ENCODE results near the gene LAMB4.

Gene LAMB4

DNA sequence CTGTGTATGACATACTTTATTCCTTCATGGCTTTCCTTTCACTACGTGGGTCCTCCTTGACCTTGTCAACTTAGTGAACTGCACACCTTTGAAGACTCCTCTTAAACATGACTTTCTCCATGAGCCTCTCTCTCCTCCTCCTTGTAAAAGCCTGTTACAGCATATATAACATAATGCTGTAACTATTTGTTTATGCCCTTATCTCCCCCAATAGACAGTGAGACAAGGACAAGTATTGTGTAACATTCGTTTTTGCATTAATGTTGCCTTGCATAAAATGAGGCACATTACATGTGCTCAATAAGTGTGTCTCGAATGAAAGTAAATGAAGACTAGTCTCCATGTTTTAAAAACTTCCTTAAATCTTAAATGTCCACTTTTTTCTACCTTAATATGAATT is 122.9 kb downstream of the LAMB4 start:
- Histone ChIP-seq H3K4me1 (ENCODE audit: control insufficient read depth, insufficient read depth, low read length, unreplicated experiment) (peaks cover 9% of the 10 kb centered on the region), H3K4me3 (ENCODE audit: low read depth, low read length) (no peak overlapping the region), H2AFZ (ENCODE audit: low read length, unreplicated experiment) (no peak overlapping the region), H3K79me2 (ENCODE audit: control insufficient read depth, insufficient read depth, low read length, unreplicated experiment) (peaks cover 7% of the 10 kb centered on the region), H3K27ac (ENCODE audit: low read depth, low read length) (no peak overlapping the region), H3K36me3 (ENCODE audit: insufficient read depth, low read length) (no peaks in the 10 kb centered on the region), H3K27me3 (ENCODE audit: insufficient read depth, low read length) (no peaks in the 10 kb centered on the region)

DNA sequence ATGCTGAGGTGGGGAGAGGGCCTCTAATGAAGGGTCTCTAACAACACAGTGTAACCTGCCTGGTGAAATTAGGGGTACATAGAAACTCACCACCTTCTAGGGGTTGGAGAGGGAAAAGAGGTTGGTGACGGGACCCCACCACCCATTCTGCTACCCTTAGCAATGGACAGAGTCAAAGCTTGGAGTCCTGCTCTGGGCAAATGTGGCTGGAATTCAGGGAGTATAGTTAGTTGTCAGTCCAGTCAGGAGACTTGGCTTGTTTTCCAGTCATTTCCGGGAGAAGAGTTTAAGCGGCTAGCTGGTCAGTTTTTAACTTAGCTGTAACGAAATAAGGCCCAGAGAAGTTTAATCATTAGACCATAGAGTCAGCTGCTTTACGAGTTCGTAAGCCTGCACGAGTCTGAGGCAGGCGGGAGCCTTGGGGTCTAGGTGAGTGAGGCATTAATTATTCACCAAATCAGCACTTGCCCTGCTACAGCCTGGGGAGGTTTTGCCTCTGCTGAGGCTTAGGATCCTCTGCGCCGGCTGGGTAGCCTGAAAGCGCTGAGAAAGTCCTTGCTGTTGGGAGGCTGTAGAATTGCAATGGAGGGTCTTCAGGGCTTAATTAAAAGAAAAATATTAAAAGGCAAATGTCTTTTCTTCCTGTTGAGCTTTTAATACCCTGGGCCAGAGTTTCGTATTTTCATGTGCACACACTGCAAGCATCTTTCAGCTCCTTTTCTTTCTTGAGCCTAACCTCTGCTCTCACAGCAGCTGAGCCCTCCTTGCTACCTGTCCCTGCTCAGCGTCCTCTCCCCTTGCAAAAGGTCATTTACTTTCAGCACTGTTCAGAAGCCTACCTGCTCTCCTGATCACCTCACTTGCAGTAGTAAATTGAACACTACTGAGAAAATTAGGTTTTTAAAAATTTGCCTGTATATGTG is 125.7 kb downstream of the LAMB4 start:
- no peak overlapping the region for H2AFZ ChIP-seq (ENCODE audit: low read length, unreplicated experiment)
- peaks cover 11% of the 10 kb centered on the region for H3K4me1 ChIP-seq (ENCODE audit: control insufficient read depth, insufficient read depth, low read length, unreplicated experiment)
- H3K27ac ChIP-seq (ENCODE audit: low read depth, low read length): no peak overlapping the region
- no peak overlapping the region for H3K4me3 ChIP-seq (ENCODE audit: low read depth, low read length)
- no peaks in the 10 kb centered on the region for H3K36me3 ChIP-seq (ENCODE audit: insufficient read depth, low read length)
- peaks cover 33% of the 10 kb centered on the region for H3K79me2 ChIP-seq (ENCODE audit: control insufficient read depth, insufficient read depth, low read length, unreplicated experiment)
- H3K27me3 ChIP-seq (ENCODE audit: insufficient read depth, low read length): no peaks in the 10 kb centered on the region

DNA sequence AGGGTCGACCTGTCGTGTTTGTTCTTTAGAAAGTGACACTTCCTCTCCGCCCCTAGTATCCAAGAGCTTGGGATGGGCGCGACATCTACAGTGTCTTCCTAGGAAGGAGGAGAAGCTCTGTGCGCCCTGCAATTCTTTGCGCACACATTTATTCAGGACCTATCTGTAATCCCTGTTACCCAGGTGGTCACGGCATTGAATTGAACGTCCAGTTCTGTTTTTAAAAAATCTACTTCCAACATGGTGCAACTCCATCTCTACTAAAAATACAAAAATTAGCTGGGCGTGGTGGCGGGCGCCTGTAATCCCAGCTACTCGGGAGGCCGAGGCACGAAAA is 126.6 kb downstream of the LAMB4 start:
- Histone ChIP-seq H3K79me2 (ENCODE audit: control insufficient read depth, insufficient read depth, low read length, unreplicated experiment) (peaks cover 42% of the 10 kb centered on the region), H3K27me3 (ENCODE audit: insufficient read depth, low read length) (no peaks in the 10 kb centered on the region), H3K4me1 (ENCODE audit: control insufficient read depth, insufficient read depth, low read length, unreplicated experiment) (peaks cover 20% of the 10 kb centered on the region), H3K36me3 (ENCODE audit: insufficient read depth, low read length) (no peaks in the 10 kb centered on the region), H2AFZ (ENCODE audit: low read length, unreplicated experiment) (peak overlapping the region; percentile 89), H3K4me3 (ENCODE audit: low read depth, low read length) (peak overlapping the region; percentile 76), H3K27ac (ENCODE audit: low read depth, low read length) (no peak overlapping the region; the same call in 1 of the 2 replicates)

DNA sequence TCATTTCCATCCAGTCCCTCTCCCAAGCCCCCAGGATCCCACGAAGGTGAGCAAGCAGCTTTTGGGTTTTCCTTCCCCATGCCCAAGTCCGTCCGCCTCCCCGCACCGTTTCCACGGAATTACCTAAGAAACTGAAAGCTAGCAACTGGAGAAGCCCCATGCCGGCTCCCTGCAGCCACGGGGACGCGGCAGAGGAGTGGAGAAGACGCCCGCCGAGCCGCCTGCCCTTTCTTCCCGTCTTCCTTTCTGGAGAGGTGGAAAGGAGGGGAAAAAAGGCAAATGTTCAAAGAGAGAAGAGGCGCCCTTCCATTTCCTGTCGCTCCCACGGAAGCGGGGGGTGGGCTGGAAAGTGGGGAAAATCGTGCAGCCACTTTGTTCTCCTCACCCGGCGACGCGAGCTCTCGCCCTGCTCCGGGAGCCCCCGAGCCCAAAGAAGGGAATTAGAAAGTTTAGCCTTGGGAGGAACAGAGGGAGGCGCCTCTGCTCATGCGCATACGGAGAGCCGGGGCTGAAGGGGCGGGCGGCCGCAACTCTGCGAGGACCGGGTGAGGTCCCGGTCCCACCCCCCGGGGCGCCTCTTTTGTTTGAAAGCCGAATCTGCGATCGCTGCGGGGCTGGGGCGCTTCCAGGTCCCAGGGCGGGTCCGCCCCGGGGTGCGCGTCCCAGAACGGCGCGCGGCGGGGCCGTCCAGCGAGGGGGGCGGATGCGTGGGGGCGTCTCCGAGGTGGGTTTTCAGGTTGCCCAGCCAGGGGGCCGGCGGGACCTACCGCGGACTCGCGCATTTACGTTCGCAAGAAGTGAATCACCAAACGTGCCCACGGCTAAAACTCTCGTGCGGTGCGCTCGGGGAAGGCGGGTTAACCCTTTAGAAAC is 127.2 kb downstream of the LAMB4 start, which contains the start of gene LAMB1:
LAMB1 (minus strand) TSS at position 436 of the 873 bp plus-strand sequence; CDS start at position 160, 276 bp downstream.
- Histone ChIP-seq H3K36me3 (ENCODE audit: insufficient read depth, low read length) (peaks cover 3% of the 10 kb centered on the region; the same call in 1 of the 2 replicates), H3K4me1 (ENCODE audit: control insufficient read depth, insufficient read depth, low read length, unreplicated experiment) (peaks cover 26% of the 10 kb centered on the region), H3K4me3 (ENCODE audit: low read depth, low read length) (peak within 1 kb of the TSS; percentile 76), H3K27ac (ENCODE audit: low read depth, low read length) (peak within 1 kb of the TSS; percentile 95), H2AFZ (ENCODE audit: low read length, unreplicated experiment) (peak within 1 kb of the TSS; percentile 89), H3K27me3 (ENCODE audit: insufficient read depth, low read length) (no peaks in the 10 kb centered on the region), H3K79me2 (ENCODE audit: control insufficient read depth, insufficient read depth, low read length, unreplicated experiment) (peaks cover 48% of the 10 kb centered on the region)

DNA sequence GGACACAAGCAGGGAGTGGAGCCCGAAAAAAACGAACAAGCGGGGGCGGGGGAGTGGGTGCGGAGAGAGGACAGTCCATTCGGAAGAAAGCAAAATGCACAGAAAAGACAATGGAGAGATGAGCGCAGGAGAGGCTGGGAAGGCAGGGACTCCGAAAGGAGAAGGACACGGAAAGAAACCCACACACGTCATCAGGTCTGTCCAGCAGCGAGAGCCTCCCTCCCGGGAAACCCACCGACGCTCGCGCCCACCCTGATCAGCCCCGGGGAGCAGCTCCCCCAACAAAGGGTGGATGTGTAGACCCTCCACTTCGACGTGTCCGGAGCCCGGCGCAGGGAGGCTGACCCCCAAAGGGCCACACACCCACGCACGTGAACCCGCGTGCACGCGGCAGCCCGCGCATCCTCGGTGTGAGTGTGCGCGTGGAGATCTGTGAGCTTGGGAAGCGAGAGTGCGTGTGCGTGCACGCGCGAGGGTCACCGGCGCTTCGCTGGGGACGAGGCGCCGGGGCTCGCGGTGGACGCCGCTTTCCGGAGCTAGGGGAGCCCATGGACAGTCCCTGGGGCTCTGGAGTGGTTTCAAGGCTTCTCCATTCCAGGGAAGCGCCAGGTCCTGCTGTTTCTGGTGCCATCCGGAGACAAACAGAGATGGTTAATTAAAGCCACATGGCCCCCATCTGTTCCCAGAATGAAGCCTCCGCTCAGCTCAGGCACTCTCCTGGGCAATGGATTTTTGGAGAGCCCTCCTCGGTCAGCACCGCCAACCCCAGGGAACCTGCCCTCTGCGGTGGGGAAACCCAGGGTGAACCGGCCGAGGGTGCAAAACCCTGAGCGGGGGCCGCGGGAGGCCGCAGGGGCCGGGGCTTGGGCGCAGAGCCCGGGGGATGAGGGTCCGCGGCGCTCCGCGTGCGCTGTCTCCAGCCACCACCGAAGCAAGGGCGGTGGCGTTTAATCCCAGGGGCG is 128.1 kb downstream of the LAMB4 start:
- H3K27me3 ChIP-seq (ENCODE audit: insufficient read depth, low read length): no peaks in the 10 kb centered on the region
- H3K4me1 ChIP-seq (ENCODE audit: control insufficient read depth, insufficient read depth, low read length, unreplicated experiment): peaks cover 35% of the 10 kb centered on the region
- H3K27ac ChIP-seq (ENCODE audit: low read depth, low read length): peak overlapping the region; percentile 95
- H3K4me3 ChIP-seq (ENCODE audit: low read depth, low read length): peak overlapping the region; percentile 76
- H2AFZ ChIP-seq (ENCODE audit: low read length, unreplicated experiment): peak overlapping the region; percentile 7
- peaks cover 50% of the 10 kb centered on the region for H3K79me2 ChIP-seq (ENCODE audit: control insufficient read depth, insufficient read depth, low read length, unreplicated experiment)
- H3K36me3 ChIP-seq (ENCODE audit: insufficient read depth, low read length): peaks cover 4% of the 10 kb centered on the region

DNA sequence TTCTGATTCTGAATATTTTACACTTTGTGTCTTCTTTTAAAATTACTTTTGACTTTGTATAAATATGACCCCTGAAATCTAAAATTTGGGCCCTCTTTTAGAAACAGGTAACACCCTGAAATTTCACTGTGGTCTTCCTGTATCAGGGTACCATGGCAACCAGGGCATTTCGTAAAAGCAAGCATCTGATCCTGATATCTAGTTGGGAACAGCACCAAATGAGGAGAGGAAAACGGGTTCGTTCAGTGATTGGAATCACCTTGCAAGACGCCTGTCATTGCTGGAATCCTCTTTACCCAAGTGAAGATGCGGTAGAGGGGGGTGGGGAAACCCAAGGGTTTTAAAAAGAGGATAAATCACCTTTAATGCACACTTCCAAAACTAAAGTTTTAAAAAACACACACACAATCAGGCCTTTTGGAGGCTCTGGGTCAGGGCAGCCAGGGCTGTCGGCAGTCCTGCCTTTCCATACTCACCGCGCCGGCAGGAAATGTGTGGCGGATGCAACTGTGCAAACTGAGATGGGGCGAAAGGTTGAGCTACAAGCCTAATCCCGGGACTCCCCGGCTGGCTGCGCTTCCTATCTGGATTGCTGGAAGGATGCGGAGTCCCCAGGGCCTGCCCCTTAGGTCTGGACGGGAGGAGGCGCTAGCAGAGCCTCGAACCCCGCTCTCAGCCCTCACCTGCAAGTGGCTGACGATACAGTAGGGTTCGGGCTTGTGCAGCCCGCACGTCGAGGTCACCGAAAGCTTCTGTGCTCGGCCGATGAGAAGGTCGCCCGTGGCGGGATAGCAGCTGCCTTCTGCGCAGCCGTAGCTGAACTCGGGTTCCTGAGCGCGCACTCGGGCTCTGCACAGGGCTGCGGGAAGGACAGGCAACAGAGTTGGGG is 129.0 kb downstream of the LAMB4 start:
- Histone ChIP-seq H3K27me3 (ENCODE audit: insufficient read depth, low read length) (no peaks in the 10 kb centered on the region), H3K79me2 (ENCODE audit: control insufficient read depth, insufficient read depth, low read length, unreplicated experiment) (peaks cover 50% of the 10 kb centered on the region), H3K4me1 (ENCODE audit: control insufficient read depth, insufficient read depth, low read length, unreplicated experiment) (peaks cover 44% of the 10 kb centered on the region), H3K27ac (ENCODE audit: low read depth, low read length) (peak overlapping the region; percentile 95), H2AFZ (ENCODE audit: low read length, unreplicated experiment) (no peak overlapping the region), H3K4me3 (ENCODE audit: low read depth, low read length) (peak overlapping the region; percentile 76), H3K36me3 (ENCODE audit: insufficient read depth, low read length) (peaks cover 10% of the 10 kb centered on the region)

DNA sequence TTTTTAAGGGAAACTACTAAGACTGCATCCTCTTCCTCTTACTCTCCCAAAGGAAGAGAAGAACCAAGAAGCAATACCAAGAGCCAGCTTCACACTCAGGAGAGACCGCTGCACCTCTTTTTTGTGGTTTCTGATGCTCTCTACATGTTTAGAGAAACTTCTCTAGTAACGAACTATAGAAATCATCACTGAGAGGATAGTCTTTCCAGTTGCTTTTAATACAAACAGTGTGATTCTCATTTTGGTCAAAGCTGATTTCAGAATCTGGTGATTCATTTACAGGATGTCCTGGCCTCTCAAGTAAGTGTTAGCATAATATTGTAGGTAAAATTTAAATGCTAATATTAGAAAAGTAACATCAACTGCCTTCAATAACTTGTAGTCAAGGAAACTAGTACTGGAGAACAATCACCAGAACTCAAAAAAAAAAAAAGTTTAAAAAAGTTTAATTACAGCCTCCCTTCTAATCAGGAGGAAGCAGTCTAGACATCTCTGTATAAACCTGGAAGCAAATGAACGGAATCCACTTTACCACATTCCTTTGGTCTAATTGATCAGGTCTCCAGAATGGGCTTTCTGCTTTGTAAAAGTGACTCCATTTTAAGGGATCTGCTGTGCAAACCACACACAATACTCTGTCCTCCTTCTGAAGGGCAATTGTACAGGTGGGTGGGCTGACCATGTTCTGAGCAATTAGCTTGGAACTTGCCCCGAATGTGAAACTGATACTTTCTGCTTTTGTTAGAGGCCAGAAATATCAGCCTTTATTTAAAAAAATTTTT is 130.2 kb downstream of the LAMB4 start:
- H3K27me3 ChIP-seq (ENCODE audit: insufficient read depth, low read length): no peaks in the 10 kb centered on the region
- peaks cover 52% of the 10 kb centered on the region for H3K4me1 ChIP-seq (ENCODE audit: control insufficient read depth, insufficient read depth, low read length, unreplicated experiment)
- peaks cover 10% of the 10 kb centered on the region for H3K36me3 ChIP-seq (ENCODE audit: insufficient read depth, low read length)
- H2AFZ ChIP-seq (ENCODE audit: low read length, unreplicated experiment): no peak overlapping the region
- H3K79me2 ChIP-seq (ENCODE audit: control insufficient read depth, insufficient read depth, low read length, unreplicated experiment): peaks cover 50% of the 10 kb centered on the region
- peak overlapping the region; percentile 76 for H3K4me3 ChIP-seq (ENCODE audit: low read depth, low read length)
- peak overlapping the region; percentile 95 for H3K27ac ChIP-seq (ENCODE audit: low read depth, low read length)

DNA sequence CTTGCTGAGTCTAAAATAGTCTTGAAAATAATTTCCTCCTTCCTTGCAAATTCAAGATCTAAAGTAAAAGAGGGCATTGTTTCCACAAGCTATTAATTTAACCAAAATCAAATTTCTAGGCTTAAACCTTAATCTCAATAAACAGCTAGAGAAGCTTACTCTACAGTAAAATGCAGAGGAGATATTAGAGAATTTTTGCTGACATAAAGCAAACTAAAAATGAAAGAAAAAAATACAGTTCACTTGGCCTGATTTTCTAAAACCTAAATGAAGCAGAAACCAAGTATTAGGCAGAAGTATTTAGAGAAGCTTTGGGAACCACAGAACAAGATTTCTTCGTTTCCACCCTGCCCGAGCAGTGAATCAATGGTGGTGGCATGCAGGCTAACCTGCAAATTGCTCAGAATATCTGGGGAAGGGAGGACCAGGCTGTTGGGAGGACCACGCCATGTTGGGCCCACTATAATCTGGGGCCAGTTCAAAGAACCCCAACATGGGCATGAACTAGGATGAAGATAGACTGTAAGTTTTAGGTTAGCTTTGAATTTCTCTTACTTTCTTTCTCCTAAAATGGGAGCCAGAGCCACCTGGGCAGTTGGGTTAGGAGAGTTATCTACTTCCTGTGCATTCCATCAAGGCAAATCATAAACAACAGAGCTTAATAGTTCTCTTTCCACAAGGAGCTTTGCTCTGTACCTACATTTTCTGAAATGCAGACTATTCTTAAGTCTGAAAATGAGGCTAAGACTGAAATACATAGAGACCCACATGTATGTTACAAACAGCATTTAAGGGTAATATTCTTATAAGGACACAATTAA is 131.3 kb downstream of the LAMB4 start:
- Histone ChIP-seq H3K27me3 (ENCODE audit: insufficient read depth, low read length) (no peaks in the 10 kb centered on the region), H3K27ac (ENCODE audit: low read depth, low read length) (peak overlapping the region; percentile 95), H3K79me2 (ENCODE audit: control insufficient read depth, insufficient read depth, low read length, unreplicated experiment) (peaks cover 50% of the 10 kb centered on the region), H3K36me3 (ENCODE audit: insufficient read depth, low read length) (peaks cover 18% of the 10 kb centered on the region), H2AFZ (ENCODE audit: low read length, unreplicated experiment) (no peak overlapping the region), H3K4me3 (ENCODE audit: low read depth, low read length) (peak overlapping the region; percentile 76), H3K4me1 (ENCODE audit: control insufficient read depth, insufficient read depth, low read length, unreplicated experiment) (peaks cover 55% of the 10 kb centered on the region)
